Stimulated activated CD8-positive, alpha-beta memory T cell treated with anti-CD3 and anti-CD28 coated beads, Interleukin-12 subunit alpha, Interleukin-12 subunit beta, amount 100 ng/mL, for 4 hours (primary cell): Measurements from ENCODE around the gene TBC1D16.

Experiments
- DNase-seq: peaks from one replicate; pipeline ENCODE4 v3.0.0-alpha.2; 2020; ENCODE audit warnings: low read depth

Gene TBC1D16, protein sequence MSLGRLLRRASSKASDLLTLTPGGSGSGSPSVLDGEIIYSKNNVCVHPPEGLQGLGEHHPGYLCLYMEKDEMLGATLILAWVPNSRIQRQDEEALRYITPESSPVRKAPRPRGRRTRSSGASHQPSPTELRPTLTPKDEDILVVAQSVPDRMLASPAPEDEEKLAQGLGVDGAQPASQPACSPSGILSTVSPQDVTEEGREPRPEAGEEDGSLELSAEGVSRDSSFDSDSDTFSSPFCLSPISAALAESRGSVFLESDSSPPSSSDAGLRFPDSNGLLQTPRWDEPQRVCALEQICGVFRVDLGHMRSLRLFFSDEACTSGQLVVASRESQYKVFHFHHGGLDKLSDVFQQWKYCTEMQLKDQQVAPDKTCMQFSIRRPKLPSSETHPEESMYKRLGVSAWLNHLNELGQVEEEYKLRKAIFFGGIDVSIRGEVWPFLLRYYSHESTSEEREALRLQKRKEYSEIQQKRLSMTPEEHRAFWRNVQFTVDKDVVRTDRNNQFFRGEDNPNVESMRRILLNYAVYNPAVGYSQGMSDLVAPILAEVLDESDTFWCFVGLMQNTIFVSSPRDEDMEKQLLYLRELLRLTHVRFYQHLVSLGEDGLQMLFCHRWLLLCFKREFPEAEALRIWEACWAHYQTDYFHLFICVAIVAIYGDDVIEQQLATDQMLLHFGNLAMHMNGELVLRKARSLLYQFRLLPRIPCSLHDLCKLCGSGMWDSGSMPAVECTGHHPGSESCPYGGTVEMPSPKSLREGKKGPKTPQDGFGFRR

DNA sequence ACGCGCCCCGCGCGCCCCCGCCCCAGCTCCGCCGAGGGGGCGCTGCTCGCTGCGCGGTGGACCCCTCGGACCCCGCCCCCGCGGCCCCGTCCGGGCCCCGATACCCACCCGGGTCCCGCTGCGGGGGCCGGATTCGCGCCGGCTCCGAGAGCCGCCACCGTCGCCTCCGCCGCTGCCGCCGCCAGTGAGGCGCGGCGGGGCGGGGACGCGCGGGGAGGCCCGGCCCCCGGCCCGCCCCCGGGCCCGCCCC, at the start of gene TBC1D16:
TBC1D16 (minus strand) TSS at position 186 of the 250 bp plus-strand sequence. CDS start 22,325 bp downstream, outside the sequence.
- DNase-seq: no peak

DNA sequence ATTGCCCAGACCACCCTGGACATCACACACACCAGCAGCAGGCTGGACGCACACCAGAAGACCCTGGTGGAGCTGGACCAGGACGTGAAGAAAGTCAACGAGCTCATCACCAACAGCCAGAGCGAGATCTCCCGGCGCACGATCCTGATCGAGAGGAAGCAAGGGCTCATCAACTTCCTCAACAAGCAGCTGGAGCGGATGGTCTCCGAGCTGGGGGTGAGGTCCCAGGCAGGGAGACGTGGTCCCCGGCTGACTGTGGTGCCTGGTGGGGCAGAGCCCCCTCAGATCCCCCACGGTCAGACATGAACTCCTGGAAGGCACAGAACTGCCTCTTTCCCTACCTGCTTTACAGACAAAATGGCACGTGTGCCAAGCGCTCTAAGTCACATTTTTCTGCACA, 49.1 kb upstream of the TBC1D16 start:
- no peak for DNase-seq

DNA sequence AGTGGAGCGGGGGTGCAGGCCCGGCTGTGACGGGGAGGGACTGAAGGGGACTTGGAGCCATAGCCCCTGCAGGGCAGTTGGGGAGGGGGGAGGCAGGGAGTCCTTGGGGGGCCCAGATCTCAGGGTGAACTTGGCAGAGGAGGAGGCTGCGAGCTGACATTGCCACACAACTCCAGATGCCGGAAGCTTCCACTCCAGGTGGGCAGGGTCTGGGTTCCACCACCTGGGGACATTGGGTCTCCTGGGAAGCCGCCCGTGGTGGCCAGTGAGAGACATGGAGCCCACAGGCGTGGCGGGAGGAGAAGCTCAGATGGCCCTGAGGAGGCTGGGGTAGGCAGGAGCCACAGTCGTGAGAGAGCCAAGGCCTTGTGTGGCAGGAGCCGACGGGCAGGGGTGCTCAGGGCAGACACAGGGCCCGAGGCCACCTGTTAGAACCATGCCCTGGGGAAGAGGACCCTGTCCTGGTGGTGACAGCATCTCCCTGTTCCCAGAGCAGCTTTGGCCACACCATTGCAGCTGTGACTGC, 47.5 kb upstream of the TBC1D16 start:
- no peak for DNase-seq

DNA sequence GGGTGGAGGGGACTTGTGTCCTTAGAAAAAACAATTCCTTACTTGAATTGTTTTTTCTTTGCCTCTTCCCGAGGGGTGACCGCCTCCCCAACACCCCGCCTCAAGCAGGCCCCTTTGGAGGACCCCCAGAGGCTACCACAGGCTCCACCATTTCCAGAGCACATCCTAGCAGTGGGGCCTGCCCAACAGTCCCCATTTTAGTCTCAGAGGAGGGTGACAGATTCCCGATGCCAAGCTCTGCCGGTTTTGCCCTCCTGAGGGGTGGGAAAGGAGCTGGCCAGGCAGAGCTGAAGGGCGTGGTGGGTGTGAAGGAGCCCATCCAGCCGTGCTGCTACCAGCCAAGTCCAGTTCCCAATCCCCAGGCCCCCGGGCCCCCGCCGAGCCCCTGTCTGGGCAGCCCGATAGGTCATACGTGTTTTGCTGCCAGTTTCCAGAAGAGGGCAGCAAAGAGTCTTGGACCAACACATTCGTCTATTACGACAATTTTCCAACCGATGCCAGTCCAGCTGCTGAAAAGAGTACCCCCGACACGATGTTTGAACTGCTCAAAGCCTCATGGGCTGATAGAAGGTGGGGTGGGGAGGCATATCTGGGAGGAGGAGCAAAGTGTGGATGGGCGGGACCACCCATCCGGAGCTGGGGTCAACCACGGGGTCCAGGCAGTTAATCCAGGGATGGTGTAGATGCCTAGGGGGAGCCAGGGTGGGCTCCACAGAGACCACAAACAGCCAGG, 46.9 kb upstream of the TBC1D16 start:
- peak; percentile 31 for DNase-seq

DNA sequence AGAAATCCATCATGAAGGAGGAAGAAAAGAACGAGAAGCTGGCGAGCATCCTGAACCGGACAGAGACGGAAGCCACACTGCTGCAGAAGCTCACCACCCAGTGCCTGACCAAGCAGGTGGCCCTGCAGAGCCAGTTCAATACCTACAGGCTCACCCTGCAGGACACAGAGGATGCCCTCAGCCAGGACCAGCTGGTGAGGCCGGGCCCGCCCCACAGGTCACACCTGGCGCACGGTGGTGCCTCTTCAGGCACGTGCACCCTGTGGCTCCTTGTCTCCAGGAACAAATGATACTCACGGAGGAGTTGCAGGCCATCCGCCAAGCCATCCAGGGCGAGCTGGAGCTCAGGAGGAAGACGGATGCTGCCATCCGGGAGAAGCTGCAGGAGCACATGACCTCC, 45.9 kb upstream of the TBC1D16 start:
- no peak for DNase-seq

DNA sequence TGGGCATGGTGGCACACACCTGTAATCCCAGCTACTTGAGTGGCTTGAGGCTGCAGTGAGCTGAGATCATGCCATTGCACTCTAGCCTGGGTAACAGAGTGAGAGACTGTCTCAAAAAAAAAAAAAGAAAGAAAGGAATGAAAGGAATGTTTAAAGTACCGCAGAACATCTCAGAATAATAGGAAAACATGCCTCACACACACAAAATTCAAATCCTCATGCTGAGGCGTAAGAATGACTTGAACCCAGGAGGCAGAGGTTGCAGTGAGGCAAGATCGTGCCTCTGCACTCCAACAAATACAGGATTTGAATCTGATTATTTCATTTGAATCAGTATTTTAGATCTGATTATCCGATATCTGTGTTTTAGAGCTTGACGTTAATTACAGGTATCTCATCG, 44.4 kb upstream of the TBC1D16 start:
- no peak for DNase-seq

DNA sequence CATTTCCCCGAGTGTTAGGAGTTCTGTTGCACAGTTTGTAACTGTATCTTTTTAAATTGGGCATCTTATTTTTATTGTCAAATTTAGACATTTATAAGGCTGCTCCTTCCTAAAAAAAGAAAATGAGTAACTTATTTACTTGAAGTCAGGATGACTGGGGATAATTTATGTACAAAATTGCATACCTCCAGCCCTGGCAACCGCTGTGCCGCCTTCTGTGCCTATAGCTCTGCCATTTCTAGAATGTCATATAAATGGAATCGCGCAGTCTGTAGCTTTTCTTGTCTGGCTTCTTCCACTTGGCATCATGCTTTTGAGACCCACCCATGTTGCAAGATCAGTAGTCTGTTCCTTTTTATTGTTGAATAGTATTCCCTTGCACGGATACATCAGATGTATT, 36.7 kb upstream of the TBC1D16 start:
- no peak for DNase-seq

DNA sequence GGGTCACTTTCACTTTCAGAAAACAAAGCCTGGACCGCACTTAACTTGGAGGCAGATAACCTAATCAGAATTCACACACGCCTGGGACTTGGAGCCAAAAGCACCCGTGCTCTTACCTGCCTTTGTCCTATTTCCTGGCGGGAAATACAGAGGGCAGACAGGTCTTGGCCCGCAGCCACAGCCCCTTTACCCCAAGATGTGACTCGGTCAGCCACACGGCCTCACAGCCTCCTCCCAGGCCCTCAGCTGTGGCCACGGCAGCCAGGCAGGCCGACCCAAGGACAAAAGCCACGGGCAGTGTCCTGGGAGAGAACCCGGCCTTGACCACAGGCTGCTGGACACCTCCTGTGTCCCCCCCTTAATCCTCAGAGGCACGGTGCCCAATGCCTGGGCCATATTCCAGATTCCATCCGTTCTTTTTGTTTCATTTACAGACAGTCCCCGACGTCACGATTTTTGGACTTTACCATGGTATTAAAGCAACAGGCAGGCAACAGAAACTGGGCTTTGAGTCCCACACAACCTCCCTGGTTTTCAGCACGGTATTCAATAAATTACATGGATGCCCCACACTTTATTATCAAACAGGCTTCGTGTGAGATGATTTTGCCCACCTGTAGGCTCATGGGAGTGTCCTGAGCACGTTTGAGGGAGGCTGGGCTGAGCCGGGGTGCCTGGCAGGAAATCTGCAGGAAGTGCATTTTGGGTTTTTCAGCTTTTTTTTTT, 35.6 kb upstream of the TBC1D16 start:
- DNase-seq: no peak

DNA sequence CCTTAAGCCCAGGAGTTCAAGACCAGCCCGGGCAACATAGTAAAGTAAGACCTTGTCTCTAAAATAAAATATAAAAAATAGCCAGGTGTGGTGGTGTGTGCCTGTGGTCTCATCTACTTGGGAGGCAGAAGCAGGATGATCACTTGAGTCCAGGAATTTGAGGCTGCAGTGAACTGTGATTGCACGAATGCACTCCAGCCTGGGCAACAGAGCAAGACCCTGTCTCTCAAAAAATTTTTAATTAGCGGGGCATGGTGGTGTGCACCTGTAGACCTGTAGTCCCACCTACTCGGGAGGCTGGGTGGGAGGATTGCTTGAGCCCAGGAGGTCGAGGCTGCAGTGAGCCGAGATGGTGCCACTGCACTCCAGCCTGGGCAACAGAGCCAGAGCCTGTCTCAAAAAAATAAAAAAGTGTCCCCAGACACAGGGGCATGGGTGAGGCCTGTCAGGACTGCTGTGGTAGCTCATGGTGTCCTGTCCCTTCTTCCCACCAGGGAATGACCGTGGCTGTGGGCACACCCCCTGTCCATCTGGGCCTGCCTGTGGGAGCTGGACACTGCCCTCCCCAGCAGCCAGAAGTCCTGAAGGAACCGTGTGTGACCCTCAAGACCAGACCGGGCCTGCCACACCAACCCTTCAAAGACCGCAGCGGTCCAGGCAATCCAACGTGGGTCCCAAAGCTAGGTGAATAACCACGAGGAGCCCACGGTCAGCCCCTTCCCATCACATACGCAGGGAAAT, 34.9 kb upstream of the TBC1D16 start:
- DNase-seq: no peak

DNA sequence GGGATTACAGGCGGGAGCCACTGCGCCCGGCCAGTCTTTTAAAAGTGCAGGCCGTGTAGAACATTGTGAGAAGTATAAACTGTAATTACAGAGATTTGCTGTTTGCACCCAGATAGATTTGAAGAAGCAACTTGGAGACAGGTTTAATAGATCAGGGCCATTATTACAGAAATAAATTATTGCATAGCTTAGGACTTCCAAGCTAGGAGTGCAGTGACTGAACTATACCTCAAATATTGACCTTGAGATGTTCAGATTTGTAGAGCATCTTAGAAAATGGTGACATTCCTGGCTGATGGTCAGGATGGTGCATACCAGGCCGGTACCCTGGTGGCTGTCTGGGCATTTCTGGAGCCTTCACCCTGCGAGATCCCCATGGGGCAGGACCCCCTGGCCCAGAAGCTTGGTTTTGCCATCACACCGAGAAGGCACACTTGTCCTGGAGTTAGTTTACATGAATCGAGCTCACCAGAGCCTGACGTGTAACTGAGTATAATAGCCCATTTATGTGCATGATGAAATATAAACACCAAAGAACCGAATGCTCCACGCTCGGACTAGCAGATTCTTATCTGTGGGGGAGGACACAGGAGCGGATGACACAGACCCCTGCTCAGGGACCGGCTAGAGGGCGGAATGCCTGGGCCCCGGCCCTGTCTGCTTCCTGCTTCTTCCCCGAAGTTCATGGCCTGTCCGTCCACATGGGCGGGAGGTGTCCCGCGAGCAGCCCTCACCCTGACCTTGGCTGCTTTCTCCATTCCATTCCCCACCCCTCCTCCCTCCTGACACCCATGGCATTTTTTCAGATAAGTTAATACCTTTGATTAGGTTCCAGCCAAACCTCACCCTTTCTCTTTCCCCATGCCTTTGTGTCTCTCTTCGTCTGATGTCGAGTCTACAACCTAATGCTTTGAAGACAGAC, 32.9 kb upstream of the TBC1D16 start:
- DNase-seq: no peak

DNA sequence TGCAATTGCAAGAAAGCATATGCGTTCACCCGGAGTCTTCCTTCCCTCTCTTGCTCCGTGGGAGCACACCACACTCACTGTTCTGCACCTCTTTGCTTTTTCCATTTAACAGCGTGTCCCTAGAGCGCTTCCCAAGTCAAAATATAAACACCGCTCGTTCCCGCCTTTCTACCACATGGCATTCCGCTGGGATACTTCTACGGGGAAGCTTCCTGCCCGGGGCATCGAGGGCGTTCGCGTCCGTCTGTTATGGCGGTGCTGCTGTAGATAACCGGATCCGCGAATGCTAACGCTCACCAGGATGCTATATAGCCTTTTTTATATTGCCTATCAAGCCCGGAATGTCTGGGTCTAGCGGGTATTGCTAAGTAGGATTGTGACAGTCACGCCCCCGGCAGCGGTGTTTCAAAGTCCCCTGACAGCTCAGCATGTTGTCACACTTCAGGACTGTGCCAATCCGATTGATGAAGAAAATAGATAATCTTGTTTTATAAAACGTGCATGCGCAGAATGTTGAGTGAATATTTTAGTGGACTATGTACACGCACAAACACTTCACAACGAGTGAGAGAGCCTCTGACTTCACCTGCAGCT, 31.8 kb upstream of the TBC1D16 start:
- DNase-seq: no peak

DNA sequence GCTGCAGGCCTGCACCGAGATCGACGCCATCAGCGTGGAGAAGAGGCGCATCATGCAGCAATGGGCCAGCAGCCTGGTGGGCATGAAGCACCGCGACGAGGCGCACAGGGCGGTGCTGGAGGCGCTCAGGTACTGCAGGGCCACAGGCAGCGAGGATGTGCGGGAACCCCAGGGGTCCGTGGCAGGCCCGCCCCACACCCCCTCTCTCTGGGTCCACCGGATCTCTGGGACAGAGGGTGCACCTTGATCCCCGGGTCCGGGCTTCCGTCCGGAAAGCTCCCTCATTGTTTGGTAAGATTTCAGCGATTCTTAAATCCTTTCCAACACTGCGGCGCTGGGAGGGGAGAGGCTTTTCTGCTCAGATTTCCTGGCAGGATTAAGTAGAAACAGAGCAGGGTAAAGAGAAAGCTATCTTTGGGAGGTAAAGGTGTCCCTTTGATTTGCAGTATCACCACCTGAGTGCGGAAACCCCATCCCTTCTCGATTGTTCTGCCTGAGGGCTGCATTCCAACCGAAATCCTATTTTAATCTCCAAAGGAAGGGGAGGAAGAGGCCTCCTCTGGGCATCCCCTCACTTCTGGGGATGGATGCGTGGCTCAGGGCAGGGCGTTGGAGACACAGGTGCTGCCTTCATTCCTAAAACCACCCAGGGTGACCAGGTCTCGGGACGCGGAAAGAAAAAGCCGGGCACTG, 30.0 kb upstream of the TBC1D16 start:
- no peak for DNase-seq

DNA sequence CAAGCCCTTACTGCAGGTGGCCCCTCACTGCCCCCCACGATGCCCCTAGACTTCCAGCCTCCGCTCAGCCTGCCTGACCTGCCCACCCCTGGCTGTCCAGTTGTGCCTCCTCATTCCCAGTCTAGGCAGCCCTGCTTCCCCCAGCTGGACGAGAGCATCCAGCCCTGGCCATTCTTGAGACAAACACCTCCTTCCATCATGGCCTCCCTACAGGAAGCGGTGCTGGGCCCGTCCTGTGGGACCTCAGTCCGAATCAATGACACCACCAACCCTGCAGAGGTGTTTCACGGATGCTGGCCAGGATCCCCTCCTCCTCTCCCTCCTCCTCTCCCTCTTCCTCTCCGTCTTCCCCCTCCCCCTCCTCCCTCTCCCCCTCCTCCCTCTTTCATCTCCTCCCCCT, 29.0 kb upstream of the TBC1D16 start:
- DNase-seq: no peak

DNA sequence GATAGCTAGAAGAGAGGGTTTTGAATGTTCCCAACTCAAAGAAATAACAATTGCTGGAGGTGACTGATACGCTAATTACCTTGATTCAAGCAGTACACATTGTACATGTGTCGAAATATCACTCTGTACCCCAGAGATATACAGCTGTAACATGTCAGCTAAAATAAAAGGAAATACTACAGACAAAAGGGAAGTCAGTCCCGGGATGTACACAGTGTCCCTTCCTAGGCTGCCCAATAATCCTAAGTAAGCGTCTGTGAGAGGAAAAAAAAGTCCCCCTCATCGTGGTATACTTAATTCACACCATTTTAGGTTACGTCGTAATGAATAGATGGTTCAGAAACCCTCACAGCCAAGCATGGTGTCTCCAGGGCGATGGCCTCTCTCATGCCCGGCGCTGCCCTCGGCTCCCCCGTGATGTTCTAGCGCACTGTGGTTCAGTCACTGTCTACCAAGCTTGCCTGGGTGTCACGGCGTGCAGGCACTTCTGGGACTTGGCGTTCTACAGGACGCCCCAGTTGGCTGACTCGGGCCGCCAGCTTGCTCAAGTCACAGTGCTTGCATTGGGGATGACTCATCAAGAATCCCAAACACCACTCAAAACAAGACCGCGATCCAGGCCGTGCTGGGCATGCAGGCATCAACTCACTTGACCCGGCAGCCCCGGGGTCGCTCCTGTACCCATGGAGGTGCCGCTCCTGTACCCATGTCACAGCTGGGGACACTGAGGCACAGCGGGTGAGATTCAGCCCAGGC, 28.3 kb upstream of the TBC1D16 start:
- no peak for DNase-seq

DNA sequence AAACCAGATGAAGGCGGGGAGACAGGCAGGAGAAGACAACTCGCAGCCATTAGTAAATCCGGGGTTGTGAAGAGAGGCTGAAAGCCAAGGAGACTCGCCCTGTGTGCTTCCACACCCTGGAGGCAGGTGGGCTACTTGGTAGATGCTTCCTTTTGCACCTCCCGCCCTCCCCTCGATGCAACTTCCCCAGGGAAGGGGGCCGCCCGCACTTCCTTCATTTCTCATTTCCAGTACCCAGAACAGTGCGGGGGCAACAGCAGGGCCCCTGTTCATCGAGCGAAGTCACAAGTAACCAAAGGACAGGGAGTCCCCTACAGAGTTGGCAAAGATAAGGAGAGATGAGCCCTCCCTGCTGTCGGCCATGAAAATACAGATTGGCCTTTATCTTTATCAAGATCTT, 25.7 kb upstream of the TBC1D16 start:
- DNase-seq: no peak

DNA sequence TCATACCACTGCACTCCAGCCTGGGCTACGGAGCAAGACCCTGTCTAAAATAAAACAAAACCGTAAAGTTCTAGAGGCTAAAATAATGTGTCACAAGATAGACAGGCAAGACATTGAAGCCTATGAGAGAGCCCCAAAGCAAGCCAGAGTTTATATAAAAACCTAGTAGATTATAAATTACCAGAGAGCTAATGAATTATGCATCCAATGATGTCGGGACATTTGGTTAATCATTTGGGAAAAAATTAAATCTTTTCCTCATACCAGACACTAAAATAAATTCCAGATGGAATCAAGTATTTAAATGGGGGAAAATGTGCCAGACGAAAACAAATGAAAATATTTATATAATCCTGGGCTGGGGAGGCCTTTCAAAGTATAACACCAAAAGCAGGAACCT, 25.0 kb upstream of the TBC1D16 start:
- DNase-seq: no peak

DNA sequence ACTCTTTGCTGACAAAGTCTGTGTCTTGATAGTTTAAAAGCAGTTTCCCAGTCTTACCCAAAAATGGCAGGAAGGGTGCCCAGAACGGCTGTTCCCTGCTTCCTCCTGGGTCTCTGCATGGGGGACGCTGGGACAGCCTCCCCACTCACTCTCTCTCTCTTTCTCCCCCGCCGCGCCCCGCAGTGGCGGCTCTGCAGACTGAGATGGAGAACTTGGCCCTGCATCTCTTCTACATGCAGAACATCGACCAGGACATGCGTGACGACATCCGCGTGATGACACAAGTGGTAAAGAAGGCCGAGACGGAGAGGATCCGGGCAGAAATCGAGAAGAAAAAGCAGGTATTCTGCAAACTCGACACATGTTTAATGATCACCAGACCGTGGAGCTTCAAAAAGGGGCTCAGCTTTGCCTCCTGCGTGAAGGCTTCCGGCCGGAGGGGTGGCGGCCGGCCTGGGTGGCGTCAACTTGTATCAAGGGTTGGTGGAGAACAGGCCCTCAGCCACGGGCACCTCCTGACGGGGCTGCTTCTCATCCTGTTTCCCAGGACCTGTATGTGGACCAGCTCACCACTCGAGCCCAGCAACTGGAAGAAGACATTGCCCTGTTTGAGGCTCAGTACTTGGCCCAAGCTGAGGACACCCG, 22.8 kb upstream of the TBC1D16 start:
- DNase-seq: no peak

DNA sequence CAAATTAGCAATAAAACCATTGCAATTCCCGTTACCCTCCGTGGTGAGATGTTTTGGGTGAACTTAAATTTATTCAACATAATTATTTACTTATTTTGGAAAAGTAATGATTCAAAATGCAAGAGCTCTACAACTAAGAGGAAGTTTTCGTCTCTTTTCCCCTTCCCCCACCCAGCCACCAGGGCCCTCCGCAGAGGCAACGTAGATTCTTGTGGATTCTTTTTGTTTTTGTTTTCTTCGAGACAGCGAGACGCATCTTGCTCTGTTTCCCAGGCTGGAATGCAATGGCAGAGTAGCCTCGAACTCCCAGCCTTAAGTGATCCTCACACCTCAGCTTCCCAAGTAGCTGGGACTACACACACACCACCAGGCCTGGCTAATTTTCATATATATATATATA, 19.9 kb upstream of the TBC1D16 start:
- DNase-seq: no peak
